Chondrocyte (in vitro differentiated cells): ENCODE results near the gene ERBB4. TPM values are rescaled to one million over a fixed set of nuclear protein-coding genes. Genes with fewer than 3 reads are reported as not detected.
"Not testable (repeated sequence)": the region's sequence is repeated elsewhere in the genome, so short reads cannot be mapped to it uniquely, and the experiment has no call there.

Source experiments
- DNase-seq: peaks from one replicate; pipeline ENCODE4 v3.0.0; 2021; ENCODE audit warnings: mixed read lengths, low spot score
- H3K27ac Mint-ChIP-seq: one replicate; pipeline ENCODE4 v1.8.0; 2021; ENCODE audit warnings: mild to moderate bottlenecking, moderate library complexity, mixed read lengths; ENCODE audit not compliant: unreplicated experiment
- H3K27me3 Mint-ChIP-seq: 2 replicates; pipeline ENCODE4 v1.8.0; 2021; ENCODE audit warnings: low read depth, mixed read lengths
- H3K36me3 Mint-ChIP-seq: 2 replicates; pipeline ENCODE4 v1.8.0; 2021; ENCODE audit warnings: low read depth, mixed read lengths
- H3K4me1 Mint-ChIP-seq: 2 replicates; pipeline ENCODE4 v1.8.0; 2021; ENCODE audit warnings: low read depth, mild to moderate bottlenecking, mixed read lengths
- H3K4me3 Mint-ChIP-seq: one replicate; pipeline ENCODE4 v1.8.0; 2021; ENCODE audit warnings: mild to moderate bottlenecking, moderate library complexity, mixed read lengths; ENCODE audit not compliant: unreplicated experiment
- H3K9me3 Mint-ChIP-seq: 2 replicates; pipeline ENCODE4 v1.8.0; 2021; ENCODE audit warnings: low read depth, mixed read lengths
- CTCF ChIP-seq: fragments of 200-600 bp; sonication (generic); IDR thresholded peaks from 2 replicates; pipeline ENCODE4 v1.5.0; 2021; ENCODE audit warnings: antibody characterized with exemption, mild to moderate bottlenecking, moderate library complexity
- total RNA-seq: library from RNA; stranded (reverse); gene quantifications from 3 replicates; pipeline ENCODE4 v1.2.1, GENCODE V29; 2021

ERBB4 gene
- total RNA-seq, 1 donor from 2014 or later: 1.3 TPM

GRCh38 chr2:212109792-212110680 is 428.6 kb downstream of the ERBB4 start:
- peaks cover 3% of the 10 kb centered on the region for H3K4me1 Mint-ChIP-seq
- TF ChIP-seq CTCF: no peak
- no peak for DNase-seq
- no peaks in the 10 kb centered on the region for H3K27me3 Mint-ChIP-seq
- H3K36me3 Mint-ChIP-seq: no peaks in the 10 kb centered on the region
- H3K4me3 Mint-ChIP-seq: no peak overlapping the region
- peaks cover 11% of the 10 kb centered on the region for H3K9me3 Mint-ChIP-seq
- H3K27ac Mint-ChIP-seq: no peak overlapping the region

GRCh38 chr2:212109217-212109616 is 429.4 kb downstream of the ERBB4 start:
- no peak overlapping the region for H3K4me3 Mint-ChIP-seq
- no peaks in the 10 kb centered on the region for H3K27me3 Mint-ChIP-seq
- no peak for DNase-seq
- H3K27ac Mint-ChIP-seq: no peak overlapping the region
- TF ChIP-seq CTCF: no peak
- H3K4me1 Mint-ChIP-seq: peaks cover 3% of the 10 kb centered on the region
- peaks cover 11% of the 10 kb centered on the region for H3K9me3 Mint-ChIP-seq
- H3K36me3 Mint-ChIP-seq: no peaks in the 10 kb centered on the region

DNA sequence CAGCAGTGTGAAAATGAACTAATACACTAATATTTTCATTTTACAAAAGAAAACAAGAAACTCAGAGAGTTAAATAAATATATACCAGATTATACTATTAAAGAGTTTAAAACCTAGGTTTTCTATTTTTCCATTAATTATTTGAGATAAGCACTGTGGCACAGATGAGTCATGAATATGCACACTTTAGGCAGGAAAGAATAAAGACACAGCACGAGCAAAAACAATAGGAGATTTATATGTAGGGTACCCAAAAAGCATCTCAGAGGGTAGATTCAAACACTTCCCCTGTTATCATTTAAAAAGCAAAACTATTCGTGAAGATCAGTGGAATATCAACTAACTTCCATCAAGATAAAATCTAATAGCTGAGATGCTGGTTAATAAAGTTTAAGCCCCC is 430.6 kb downstream of the ERBB4 start:
- TF ChIP-seq CTCF: no peak
- peaks cover 10% of the 10 kb centered on the region for H3K9me3 Mint-ChIP-seq
- no peak overlapping the region for H3K27ac Mint-ChIP-seq
- no peak overlapping the region for H3K4me3 Mint-ChIP-seq
- H3K4me1 Mint-ChIP-seq: peaks cover 3% of the 10 kb centered on the region
- no peaks in the 10 kb centered on the region for H3K36me3 Mint-ChIP-seq
- DNase-seq: no peak
- no peaks in the 10 kb centered on the region for H3K27me3 Mint-ChIP-seq

DNA sequence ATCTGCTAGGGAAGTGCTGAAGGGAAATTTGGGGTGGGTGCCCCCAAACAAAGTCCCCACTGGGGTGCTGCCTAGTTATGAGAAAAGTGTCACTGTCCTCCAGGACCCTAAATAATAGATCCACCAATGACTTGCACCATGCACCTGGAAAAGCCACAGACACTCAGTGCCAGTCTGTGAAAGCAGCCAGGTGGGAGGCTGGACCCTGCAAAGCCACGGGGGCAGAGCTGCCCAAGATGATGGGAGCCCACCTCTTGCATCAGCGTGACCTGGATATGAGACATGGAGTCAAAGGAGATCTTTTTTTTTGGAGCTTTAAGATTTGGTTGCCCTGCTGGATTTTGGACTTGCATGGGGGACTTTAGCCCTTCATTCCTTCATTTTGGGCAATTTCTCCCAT is 431.6 kb downstream of the ERBB4 start:
- peaks cover 8% of the 10 kb centered on the region for H3K9me3 Mint-ChIP-seq
- H3K27ac Mint-ChIP-seq: no peak overlapping the region
- peaks cover 3% of the 10 kb centered on the region for H3K4me1 Mint-ChIP-seq
- no peak for DNase-seq
- H3K36me3 Mint-ChIP-seq: no peaks in the 10 kb centered on the region
- TF ChIP-seq CTCF: no peak
- H3K4me3 Mint-ChIP-seq: no peak overlapping the region
- no peaks in the 10 kb centered on the region for H3K27me3 Mint-ChIP-seq

DNA sequence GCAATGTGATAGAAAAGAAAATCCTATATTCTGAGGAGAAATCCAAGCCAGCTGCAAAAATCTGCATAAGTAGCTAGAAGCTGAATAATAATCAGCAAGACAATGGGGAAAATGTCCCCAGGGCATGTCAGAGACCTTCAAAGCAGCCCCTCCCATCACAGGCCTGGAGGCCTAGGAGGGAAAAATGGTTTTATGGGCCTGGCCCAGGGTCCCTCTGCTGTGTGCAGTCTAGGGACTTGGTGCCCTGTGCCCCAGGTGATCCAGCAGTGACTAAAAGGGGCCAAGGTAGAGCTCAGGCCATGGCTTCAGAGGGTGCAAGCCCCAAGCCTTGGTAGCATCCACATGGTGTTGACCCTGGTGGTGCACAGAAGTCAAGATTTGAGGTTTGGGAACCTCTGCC is 432.1 kb downstream of the ERBB4 start:
- H3K27me3 Mint-ChIP-seq, H3K36me3 Mint-ChIP-seq, H3K9me3 Mint-ChIP-seq, H3K4me1 Mint-ChIP-seq, DNase-seq, H3K4me3 Mint-ChIP-seq, H3K27ac Mint-ChIP-seq: not testable (repeated sequence)

- no peak overlapping the region for H3K4me3 Mint-ChIP-seq
- H3K27ac Mint-ChIP-seq: no peak overlapping the region
Measured at GRCh38 chr2:212099658-212100057, 438.9 kb downstream of the ERBB4 start.

More at GRCh38 chr2:212099658-212100057, 438.9 kb downstream of the ERBB4 start:
- H3K4me1 Mint-ChIP-seq: peaks cover 5% of the 10 kb centered on the region
- H3K36me3 Mint-ChIP-seq: no peaks in the 10 kb centered on the region
- no peaks in the 10 kb centered on the region for H3K27me3 Mint-ChIP-seq
- H3K9me3 Mint-ChIP-seq: no peaks in the 10 kb centered on the region
- TF ChIP-seq CTCF: no peak
- no peak for DNase-seq
